GM18861 (cell line): ENCODE measurements around the gene MAGEH1.
A peak's percentile ranks its signal among the peaks of the same experiment; 100 is the strongest.

Source experiments
- ATAC-seq: cut with Tn5 transposase; IDR thresholded peaks from one replicate; pipeline ENCODE4 v1.9.1; 2021; ENCODE audit not compliant: unreplicated experiment

Gene MAGEH1

DNA sequence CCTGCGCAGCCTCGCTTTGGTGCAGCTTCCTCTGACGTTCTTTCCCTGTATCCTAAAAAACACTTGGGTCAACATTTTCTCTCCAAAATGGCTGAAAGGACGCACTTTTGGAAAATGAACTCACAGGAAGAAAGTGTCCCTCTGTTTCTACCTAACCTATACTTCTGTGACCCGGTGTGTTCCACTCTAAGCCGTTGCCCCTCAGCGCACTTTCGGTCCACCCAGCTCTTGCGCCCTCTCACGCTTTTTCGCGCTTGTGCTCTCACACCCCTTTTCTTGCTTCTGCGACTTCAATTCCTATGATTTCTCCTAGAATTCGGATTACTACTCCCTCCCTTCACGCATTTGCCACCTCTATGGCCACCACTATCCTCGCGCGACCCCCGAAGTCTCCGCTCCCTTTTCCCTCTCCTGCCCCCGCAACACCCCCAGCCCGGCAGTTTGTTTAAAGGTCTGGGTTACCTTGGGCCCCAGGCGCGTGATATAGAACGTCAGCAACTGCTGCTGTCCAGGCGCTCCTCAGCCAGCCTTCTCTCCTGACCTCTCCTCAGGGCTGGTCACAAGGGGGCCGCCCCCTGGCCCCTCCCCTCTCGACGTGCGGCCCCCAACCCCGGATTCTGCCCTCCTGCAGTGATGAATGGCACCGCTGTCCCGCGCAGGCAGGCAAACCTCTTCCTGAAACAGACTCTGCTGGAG lies 37.5 kb downstream of the MAGEH1 start, which contains the start of gene USP51:
Gene USP51, minus strand, starts transcription at position 535 of the 696 bp plus-strand sequence. CDS start 909 bp downstream, outside the sequence.
- ATAC-seq: peak; percentile 32

DNA sequence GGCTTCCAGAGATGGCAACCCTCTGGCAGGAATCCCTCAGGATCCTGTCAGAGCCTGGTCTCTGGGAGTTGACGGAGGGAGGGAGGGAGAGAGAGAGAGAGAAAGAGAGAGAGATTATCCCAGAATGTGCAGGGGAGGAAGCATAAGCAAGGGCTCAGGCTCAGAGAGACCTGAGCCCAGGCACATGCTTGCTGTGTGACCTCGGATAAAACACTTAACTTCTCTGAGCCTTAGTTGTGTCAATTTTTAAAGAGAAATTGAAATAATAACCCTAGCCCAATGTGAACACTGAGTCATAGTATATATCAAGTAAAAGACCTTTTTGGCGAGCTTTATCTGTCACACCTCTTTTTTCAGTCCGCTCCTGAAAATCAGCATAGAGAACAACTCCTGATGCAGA lies 38.2 kb downstream of the MAGEH1 start:
- no peak for ATAC-seq

DNA sequence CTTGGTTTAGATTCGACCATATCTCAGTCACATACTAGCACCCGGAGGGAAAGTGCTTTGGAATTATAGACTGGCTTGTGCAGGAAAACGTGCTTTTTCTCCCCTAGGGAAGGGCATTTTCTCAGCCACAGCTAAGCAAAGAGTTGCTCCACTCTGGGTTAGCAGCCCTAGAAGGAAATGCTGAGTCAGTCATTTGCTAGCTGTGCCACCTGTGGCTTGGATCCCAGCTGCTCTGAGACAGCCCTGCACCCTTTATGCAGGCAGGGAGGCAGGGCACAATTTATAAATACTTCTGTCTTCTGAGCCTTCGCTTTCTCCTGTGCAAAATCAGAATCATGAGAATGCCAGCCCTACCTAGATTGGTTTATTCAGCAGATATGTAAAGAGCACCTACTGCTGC lies 39.0 kb downstream of the MAGEH1 start:
- no peak for ATAC-seq
